Vagina (tissue), 2 donors: ENCODE results near the gene PHOSPHO1. TPM values are rescaled to one million over a fixed set of nuclear protein-coding genes. Genes with fewer than 3 reads are reported as not detected.
"Not testable (repeated sequence)": the region's sequence is repeated elsewhere in the genome, so short reads cannot be mapped to it uniquely, and the experiment has no call there.

Experiments used
- DNase-seq, 2 donors: peaks; one replicate each; pipeline ENCODE4 v3.0.0-alpha.2; 2017; ENCODE audit errors: extremely low spot score in 2 of 2
- H3K27ac ChIP-seq: fragments of 200-600 bp; sonication (generic); one replicate; pipeline ENCODE4 v1.5.1; 2019
- H3K27me3 ChIP-seq: fragments of 200-600 bp; sonication (generic); one replicate; pipeline ENCODE4 v1.5.1; 2019
- H3K36me3 ChIP-seq, 2 donors: fragments of 200-600 bp; sonication (generic); one replicate each; pipeline ENCODE4 v1.5.1; 2017 to 2019
- H3K4me1 ChIP-seq: fragments of 200-600 bp; sonication (generic); one replicate; pipeline ENCODE4 v1.5.1; 2019
- H3K4me3 ChIP-seq, 2 donors: fragments of 200-600 bp; sonication (generic); 1 replicate in 1 of 2; 2 replicates in 1 of 2; pipeline ENCODE4 v1.5.1; 2016 to 2019
- H3K9me3 ChIP-seq: fragments of 200-600 bp; sonication (generic); one replicate; pipeline ENCODE4 v1.5.1; 2019
- CTCF ChIP-seq, 3 experiments: fragments of 450-650 bp in 2 of 3; fragments of 200-600 bp in 1 of 3; sonication (generic) in 1 of 3; IDR thresholded peaks; one replicate each; pipeline ENCODE4 v1.5.1; 2017 to 2019; ENCODE audit warnings: antibody characterized with exemption in 3 of 3, mild to moderate bottlenecking in 2 of 3, moderate library complexity in 2 of 3
- POLR2A ChIP-seq, 2 donors: fragments of 450-650 bp; IDR thresholded peaks; one replicate each; pipeline ENCODE4 v1.6.1; 2017; ENCODE audit warnings: antibody characterized with exemption in 2 of 2, mild to moderate bottlenecking in 2 of 2, moderate library complexity in 2 of 2
- POLR2AphosphoS5 ChIP-seq, 2 donors: sonication (generic); formaldehyde crosslinking; IDR thresholded peaks; one replicate each; pipeline ENCODE4 v1.9.0; 2017; ENCODE audit warnings: antibody characterized with exemption in 2 of 2, mild to moderate bottlenecking in 2 of 2, low read depth in 1 of 2; ENCODE audit not compliant: insufficient read depth in 1 of 2
- intact Hi-C: fragments of 100-400 bp; cut with DNase I; formaldehyde crosslinking; loops from one replicate; pipeline ENCODE4 v1.15.1; 2023
- total RNA-seq: library from RNA; depleted of rRNA; stranded (reverse); fragments of >200 nt; gene quantifications from one replicate; pipeline ENCODE4 v1.2.3, GENCODE V29; 2016

Gene PHOSPHO1
- total RNA-seq, 1 donor from 2014 or later: not detected

- intact Hi-C loops: no loop called here
- Histone ChIP-seq H3K4me3 (no peak overlapping the region), H3K4me1 (no peaks in the 10 kb centered on the region), H3K9me3 (no peaks in the 10 kb centered on the region), H3K27me3 (no peaks in the 10 kb centered on the region), H3K36me3 (no peaks in the 10 kb centered on the region), H3K27ac (no peak overlapping the region)
- TF ChIP-seq POLR2A (IDR thresholded peaks at IDR 0.05): no peak
- TF ChIP-seq CTCF (IDR thresholded peaks at IDR 0.05): no peak
- no peak for TF ChIP-seq POLR2AphosphoS5 (IDR thresholded peaks at IDR 0.05; ENCODE audit: insufficient read depth in 1 of 2, low read depth in 1 of 2)
- no peak for DNase-seq
Measured at GRCh38 chr17:49183801-49184200, 46.8 kb downstream of the PHOSPHO1 start.

GRCh38 chr17:49183341-49183740 lies 47.2 kb downstream of the PHOSPHO1 start:
- TF ChIP-seq CTCF (IDR thresholded peaks at IDR 0.05) (no peak), POLR2A (IDR thresholded peaks at IDR 0.05) (no peak), POLR2AphosphoS5 (IDR thresholded peaks at IDR 0.05; ENCODE audit: insufficient read depth in 1 of 2, low read depth in 1 of 2) (no peak)
- Histone ChIP-seq H3K4me1 (no peaks in the 10 kb centered on the region), H3K36me3 (no peaks in the 10 kb centered on the region), H3K27me3 (no peaks in the 10 kb centered on the region), H3K27ac (no peak overlapping the region), H3K9me3 (no peaks in the 10 kb centered on the region), H3K4me3 (no peak overlapping the region)
- no peak for DNase-seq
- intact Hi-C loops: no loop called here

GRCh38 chr17:49180998-49181635 lies 49.5 kb downstream of the PHOSPHO1 start:
- TF ChIP-seq POLR2AphosphoS5 (IDR thresholded peaks at IDR 0.05; ENCODE audit: insufficient read depth in 1 of 2, low read depth in 1 of 2) (no peak), POLR2A (IDR thresholded peaks at IDR 0.05) (no peak), CTCF (IDR thresholded peaks at IDR 0.05) (no peak)
- Histone ChIP-seq H3K4me1 (no peaks in the 10 kb centered on the region), H3K27me3 (no peaks in the 10 kb centered on the region), H3K4me3 (no peak overlapping the region), H3K36me3 (no peaks in the 10 kb centered on the region), H3K9me3 (peaks cover 6% of the 10 kb centered on the region), H3K27ac (no peak overlapping the region)
- intact Hi-C loops: no loop called here
- no peak for DNase-seq

- DNase-seq: no peak
- TF ChIP-seq CTCF (IDR thresholded peaks at IDR 0.05) (peak in 2 of 3 experiments; percentile 68 to 72), POLR2AphosphoS5 (IDR thresholded peaks at IDR 0.05; ENCODE audit: insufficient read depth in 1 of 2, low read depth in 1 of 2) (no peak)
- Histone ChIP-seq H3K4me1 (no peaks in the 10 kb centered on the region), H3K4me3 (no peak overlapping the region), H3K36me3 (no peaks in the 10 kb centered on the region), H3K27ac (no peak overlapping the region), H3K27me3 (no peaks in the 10 kb centered on the region), H3K9me3 (peaks cover 12% of the 10 kb centered on the region)
- intact Hi-C loops: no loop called here
Measured at GRCh38 chr17:49180303-49180702, 50.3 kb downstream of the PHOSPHO1 start.

GRCh38 chr17:49175978-49176377 lies 54.6 kb downstream of the PHOSPHO1 start:
- H3K27me3 ChIP-seq, DNase-seq, H3K4me1 ChIP-seq, H3K4me3 ChIP-seq, H3K27ac ChIP-seq, H3K36me3 ChIP-seq: not testable (repeated sequence)
- intact Hi-C loops: loop anchor here (5.0 kb wide), 1 partner anchor 51 kb away; no protein-coding TSS in a partner anchor
- H3K9me3 ChIP-seq: peaks cover 15% of the 10 kb centered on the region

Other genes starting within 250 kb of the PHOSPHO1 start
- not detected for gene IGF2BP1, start 233.4 kb downstream of the PHOSPHO1 start, total RNA-seq
- not detected for gene B4GALNT2, start 98.0 kb downstream of the PHOSPHO1 start, total RNA-seq
- 6.6 TPM for gene GNGT2, start 20.2 kb downstream of the PHOSPHO1 start, total RNA-seq
- 11.0 TPM for gene ABI3, start 20.1 kb downstream of the PHOSPHO1 start, total RNA-seq
- gene ZNF652, start 131.5 kb upstream of the PHOSPHO1 start, total RNA-seq: 42.7 TPM
- gene PHB1, start 184.1 kb upstream of the PHOSPHO1 start, total RNA-seq: 58.7 TPM